ENCODE measurements around the gene ATP1A1. TPM values are rescaled to one million over a fixed set of nuclear protein-coding genes. Genes with fewer than 3 reads are reported as not detected.

The ATP1A1 gene
- total and polyA plus RNA-seq, 2 donors (not counting 3 experiments of a cell fraction or from before 2014, with no cell fraction given): 263 to 325 TPM

GRCh38 chr1:116453481-116453880 lies 80.4 kb downstream of the ATP1A1 start:
- Histone ChIP-seq H2AFZ (ENCODE audit: low read depth, low read length) (no peak overlapping the region), H3K4me3 (replicated peaks in 1 of 3; ENCODE audit: insufficient read depth in 1 of 3, low read depth in 1 of 3, low read length in 3 of 3) (no peak overlapping the region), H3K27ac (ENCODE audit: insufficient read depth, low read depth, low read length) (no peak overlapping the region), H3K4me2 (ENCODE audit: insufficient read depth, low read length) (no peak overlapping the region), H3K9ac (replicated peaks; ENCODE audit: extremely low read depth, insufficient read depth, low read length) (no peak overlapping the region), H3K9me1 (replicated peaks; ENCODE audit: control insufficient read depth, extremely low read depth, insufficient read depth, low read length) (no peaks in the 10 kb centered on the region), H4K20me1 (replicated peaks; ENCODE audit: control insufficient read depth, extremely low read depth, insufficient read depth, low read length) (no peaks in the 10 kb centered on the region), H3K4me1 (ENCODE audit: control insufficient read depth, extremely low read depth, insufficient read depth, low read length) (no peaks in the 10 kb centered on the region), H3K36me3 (ENCODE audit: control insufficient read depth in 2 of 2, extremely low read depth in 1 of 2, insufficient read depth in 2 of 2, low read length in 2 of 2) (no peaks in the 10 kb centered on the region), H3K79me2 (ENCODE audit: control insufficient read depth, insufficient read depth, low read length) (no peaks in the 10 kb centered on the region), H3K9me3 (replicated peaks; ENCODE audit: control insufficient read depth, insufficient read depth, low read length) (no peaks in the 10 kb centered on the region), H3K27me3 (ENCODE audit: control insufficient read depth in 2 of 2, insufficient read depth in 2 of 2, low read length in 2 of 2) (no peaks in the 10 kb centered on the region)
- intact Hi-C loops (cut with micrococcal nuclease): no loop called here
- no TSS peak for BruUV-seq (replicated peaks)
- ChIA-PET CTCF (interaction anchor here (1.1 to 1.5 kb wide), 2 partner anchors 32 to 46 kb away, joined by 3 to 5 read pairs; no protein-coding TSS in a partner anchor), POLR2A (no interaction called here)
- dilution Hi-C loops (cut with MboI; ENCODE audit: extremely low pct_ligation_motif_present, low sequenced_read_pairs): no loop called here
- TF ChIP-seq POLR2AphosphoS5 (IDR thresholded peaks at IDR 0.05; ENCODE audit: insufficient read depth, low read depth, low read length): no peak
- no peak for TF ChIP-seq CTCF (IDR thresholded peaks at IDR 0.05; ENCODE audit: extremely low read depth in 1 of 2, insufficient read depth in 1 of 2, low read depth in 1 of 2, low read length in 2 of 2)
- TF ChIP-seq JUN (IDR thresholded peaks at IDR 0.05; ENCODE audit: borderline replicate concordance, insufficient read depth, insufficient read length, low read depth): no peak
- DNase-seq (ENCODE audit: low read depth, low spot score) (no peak), FAIRE-seq (no peak)

GRCh38 chr1:116453906-116454305 lies 80.9 kb downstream of the ATP1A1 start:
- no TSS peak for BruUV-seq (replicated peaks)
- Histone ChIP-seq H3K9me1 (replicated peaks; ENCODE audit: control insufficient read depth, extremely low read depth, insufficient read depth, low read length) (no peaks in the 10 kb centered on the region), H2AFZ (ENCODE audit: low read depth, low read length) (no peak overlapping the region), H3K79me2 (ENCODE audit: control insufficient read depth, insufficient read depth, low read length) (no peaks in the 10 kb centered on the region), H4K20me1 (replicated peaks; ENCODE audit: control insufficient read depth, extremely low read depth, insufficient read depth, low read length) (no peaks in the 10 kb centered on the region), H3K9ac (replicated peaks; ENCODE audit: extremely low read depth, insufficient read depth, low read length) (no peak overlapping the region), H3K36me3 (ENCODE audit: control insufficient read depth in 2 of 2, extremely low read depth in 1 of 2, insufficient read depth in 2 of 2, low read length in 2 of 2) (no peaks in the 10 kb centered on the region), H3K27me3 (ENCODE audit: control insufficient read depth in 2 of 2, insufficient read depth in 2 of 2, low read length in 2 of 2) (no peaks in the 10 kb centered on the region), H3K4me2 (ENCODE audit: insufficient read depth, low read length) (no peak overlapping the region), H3K27ac (ENCODE audit: insufficient read depth, low read depth, low read length) (no peak overlapping the region), H3K4me1 (ENCODE audit: control insufficient read depth, extremely low read depth, insufficient read depth, low read length) (no peaks in the 10 kb centered on the region), H3K4me3 (replicated peaks in 1 of 3; ENCODE audit: insufficient read depth in 1 of 3, low read depth in 1 of 3, low read length in 3 of 3) (no peak overlapping the region), H3K9me3 (replicated peaks; ENCODE audit: control insufficient read depth, insufficient read depth, low read length) (no peaks in the 10 kb centered on the region)
- DNase-seq (ENCODE audit: low read depth, low spot score) (no peak), FAIRE-seq (no peak)
- CTCF ChIA-PET: interaction anchor here (1.1 to 1.5 kb wide), 2 partner anchors 32 to 46 kb away, joined by 3 to 5 read pairs; no protein-coding TSS in a partner anchor
- dilution Hi-C loops (cut with MboI; ENCODE audit: extremely low pct_ligation_motif_present, low sequenced_read_pairs): no loop called here
- no peak for TF ChIP-seq CTCF (IDR thresholded peaks at IDR 0.05; ENCODE audit: extremely low read depth in 1 of 2, insufficient read depth in 1 of 2, low read depth in 1 of 2, low read length in 2 of 2)
- no peak for TF ChIP-seq GATA2 (IDR thresholded peaks at IDR 0.05; ENCODE audit: insufficient read depth, insufficient read length, low read depth, low read length)
- TF ChIP-seq EZH2 (IDR thresholded peaks at IDR 0.05; ENCODE audit: borderline replicate concordance, low read depth, low read length, severe bottlenecking): no peak
- TF ChIP-seq JUN (IDR thresholded peaks at IDR 0.05; ENCODE audit: borderline replicate concordance, insufficient read depth, insufficient read length, low read depth): no peak
- TF ChIP-seq POLR2AphosphoS5 (IDR thresholded peaks at IDR 0.05; ENCODE audit: insufficient read depth, low read depth, low read length): no peak
- TF ChIP-seq MAX (IDR thresholded peaks at IDR 0.05; ENCODE audit: insufficient read depth, insufficient read length): no peak
- no peak for TF ChIP-seq MYC (IDR thresholded peaks at IDR 0.05; ENCODE audit: low read depth, low read length)
- no peak for TF ChIP-seq FOS (IDR thresholded peaks at IDR 0.05; ENCODE audit: borderline replicate concordance, insufficient read depth, low read length)
- no peak for TF ChIP-seq POLR2A (IDR thresholded peaks at IDR 0.05; ENCODE audit: low read depth, low read length)
- intact Hi-C loops (cut with micrococcal nuclease): no loop called here
- POLR2A ChIA-PET: no interaction called here
